Endometrial microvascular endothelial cells (primary cell): ENCODE measurements around the gene PRDX5. TPM values are rescaled to one million over a fixed set of nuclear protein-coding genes. Genes with fewer than 3 reads are reported as not detected.

Experiments used
- in situ Hi-C: cut with HindIII; loops from 2 replicates; pipeline ENCODE4 v1.10.0; 2017; ENCODE audit warnings: low sequenced_read_pairs, low pct_unique_long_range_greater_than_20kb; ENCODE audit errors: inconsistent ontology term
- total RNA-seq: library from RNA; depleted of rRNA; stranded (reverse); fragments of >200 nt; gene quantifications from one replicate; pipeline ENCODE4 v1.2.3, GENCODE V29; 2015; ENCODE audit errors: inconsistent ontology term

PRDX5 gene
- total RNA-seq, 1 donor from 2014 or later: 225 TPM

DNA sequence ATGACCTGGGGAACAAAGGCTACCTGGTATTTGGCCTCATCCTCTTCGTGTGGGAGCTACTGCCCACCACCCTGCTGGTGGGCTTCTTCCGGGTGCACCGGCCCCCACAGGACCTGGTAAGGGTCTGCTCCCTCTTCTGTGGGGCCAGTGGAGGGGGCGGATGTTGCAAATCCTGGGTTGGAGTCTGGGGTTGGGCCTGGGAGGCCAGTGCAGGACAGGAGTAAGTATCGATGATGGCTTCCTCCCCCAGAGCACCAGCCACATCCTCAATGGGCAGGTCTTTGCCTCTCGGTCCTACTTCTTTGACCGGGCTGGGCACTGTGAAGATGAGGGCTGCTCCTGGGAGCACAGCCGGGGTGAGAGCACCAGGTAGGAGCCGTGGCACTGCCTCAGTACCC is 29.6 kb upstream of the PRDX5 start:
- in situ Hi-C loops: no loop called here

DNA sequence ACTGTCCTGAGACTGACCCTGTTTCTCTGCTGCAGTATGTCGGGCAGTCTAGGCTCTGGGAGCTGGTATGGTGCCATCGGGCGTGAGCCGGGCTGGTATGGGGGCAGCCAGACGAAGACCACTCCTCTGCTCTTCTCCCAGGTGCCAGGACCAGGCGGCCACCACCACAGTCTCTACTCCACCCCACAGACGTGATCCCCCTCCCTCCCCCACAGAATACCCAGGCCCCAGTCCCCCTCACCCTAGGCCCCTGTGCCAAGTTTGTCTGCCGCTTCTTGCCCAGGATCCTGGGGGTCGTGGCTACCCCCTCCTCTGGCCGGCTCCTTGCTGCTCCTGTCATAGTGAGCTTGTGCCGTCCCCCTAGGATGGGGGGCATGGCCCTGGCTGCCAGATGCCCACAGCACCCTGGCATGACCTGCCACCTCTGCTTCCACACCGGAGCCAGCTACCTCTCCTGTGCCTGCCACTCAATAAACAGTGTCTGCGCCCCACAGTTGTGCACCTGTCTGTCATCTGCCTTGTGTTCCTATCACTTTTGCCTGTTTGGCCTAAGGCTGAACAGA is 28.8 kb upstream of the PRDX5 start:
- in situ Hi-C loops: no loop called here

DNA sequence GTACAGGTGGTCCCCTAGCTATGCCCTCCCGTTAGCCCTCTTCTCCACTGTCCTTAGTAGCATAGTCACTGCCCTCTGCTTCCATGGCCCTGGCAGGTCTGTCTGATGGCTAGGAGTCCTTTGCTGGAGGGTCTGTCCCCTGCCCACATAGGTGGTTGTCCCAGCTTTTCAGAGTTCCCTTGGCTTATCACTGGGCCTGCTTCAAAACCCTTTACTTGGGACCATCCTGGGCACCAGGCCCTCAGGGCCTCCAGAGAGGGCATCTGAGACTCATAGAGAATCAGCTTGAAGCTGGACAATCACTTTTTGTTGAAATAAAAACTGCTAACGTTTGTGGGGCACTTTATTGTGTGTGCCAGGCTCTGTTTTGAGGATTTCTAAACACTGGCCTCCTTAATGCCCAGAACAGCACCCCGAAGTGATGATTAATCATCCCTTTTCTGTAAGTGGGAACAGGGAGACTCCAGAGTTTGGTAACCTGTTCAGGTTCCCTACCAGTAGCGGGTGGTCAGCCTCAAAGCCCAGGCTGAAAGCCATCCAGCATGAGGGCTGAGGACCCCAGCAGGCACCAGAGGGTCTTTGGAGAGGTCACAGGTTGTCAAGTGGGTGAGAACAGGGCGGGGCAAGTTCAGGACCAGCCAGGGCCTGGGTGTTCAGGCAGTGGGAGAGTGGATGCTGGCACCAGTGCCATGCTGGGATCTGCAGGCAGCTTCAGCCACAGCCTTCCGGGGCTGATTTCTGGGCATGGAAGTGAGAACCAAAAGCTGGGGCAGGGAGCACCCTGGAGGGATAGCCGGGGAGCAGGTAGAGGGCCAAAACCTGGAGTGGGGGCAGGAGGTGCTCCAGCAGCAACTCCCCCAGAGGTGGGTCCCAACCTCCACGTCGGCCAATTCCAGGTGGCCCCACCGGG is 27.3 kb upstream of the PRDX5 start:
- in situ Hi-C loops: no loop called here

DNA sequence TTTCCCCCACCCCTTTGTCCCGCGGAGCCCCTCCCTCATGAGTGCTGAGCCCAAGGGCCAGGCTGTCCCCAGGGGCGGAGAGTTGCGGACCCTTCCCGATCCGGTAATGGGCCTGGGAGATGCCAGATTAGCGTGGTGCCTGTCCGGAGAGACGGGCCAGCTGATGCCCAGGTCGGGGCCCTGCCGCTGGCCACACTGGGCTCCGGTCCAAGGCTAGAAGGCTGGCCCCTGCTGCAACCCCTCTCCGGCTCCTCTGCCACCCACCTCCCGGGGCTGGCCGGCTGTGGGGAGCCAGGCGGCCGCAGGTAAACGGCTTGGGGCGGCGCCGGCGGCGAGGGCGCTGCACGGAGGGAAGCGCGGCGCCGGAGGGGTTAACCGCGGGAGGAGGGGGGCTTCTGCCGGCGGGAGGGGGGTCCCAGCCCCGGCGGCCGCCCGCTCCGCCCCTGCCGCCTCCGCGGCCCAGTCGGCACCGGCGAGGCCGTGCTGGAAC is 26.6 kb upstream of the PRDX5 start, which contains the start of gene KCNK4:
Gene KCNK4, plus strand, starts transcription at position 41 of the 490 bp plus-strand sequence. CDS start 1,717 bp downstream, outside the sequence.
- in situ Hi-C loops: no loop called here

DNA sequence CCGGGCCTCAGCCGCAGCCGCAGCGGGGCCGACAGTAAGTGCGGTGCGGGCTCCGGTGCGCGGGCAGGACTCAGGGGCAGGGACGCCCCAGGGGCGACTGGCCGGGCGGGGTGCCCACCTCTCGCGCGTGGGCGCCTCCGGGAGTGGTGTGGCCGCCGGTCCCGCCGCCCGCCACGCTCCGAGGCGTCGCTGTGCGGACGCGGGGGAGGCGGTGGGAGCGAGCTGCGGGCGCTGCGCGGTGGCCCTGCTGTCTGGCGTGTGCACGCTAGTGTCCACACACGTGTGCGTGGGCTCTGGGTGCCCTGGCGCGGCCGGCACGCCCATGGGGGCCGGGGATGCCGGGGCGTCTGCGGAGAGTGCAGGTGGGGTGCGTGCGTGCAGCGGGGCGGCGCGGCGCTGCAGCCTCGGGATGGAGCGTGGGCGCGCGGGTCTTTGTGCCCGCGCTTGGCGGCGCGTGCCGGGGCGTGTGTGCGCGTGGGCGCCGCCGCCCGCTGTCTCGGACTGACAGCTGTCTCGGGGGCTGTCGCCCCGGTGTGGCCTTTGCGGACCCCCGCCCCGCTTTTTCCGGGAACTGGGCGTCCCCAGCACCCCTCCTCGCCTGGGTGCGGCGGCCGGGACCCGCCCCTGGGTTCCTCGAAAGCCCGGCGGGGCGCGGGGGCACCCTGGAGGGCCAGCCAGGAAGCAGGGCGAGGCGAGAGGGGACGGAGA is 26.0 kb upstream of the PRDX5 start:
- in situ Hi-C loops: no loop called here

DNA sequence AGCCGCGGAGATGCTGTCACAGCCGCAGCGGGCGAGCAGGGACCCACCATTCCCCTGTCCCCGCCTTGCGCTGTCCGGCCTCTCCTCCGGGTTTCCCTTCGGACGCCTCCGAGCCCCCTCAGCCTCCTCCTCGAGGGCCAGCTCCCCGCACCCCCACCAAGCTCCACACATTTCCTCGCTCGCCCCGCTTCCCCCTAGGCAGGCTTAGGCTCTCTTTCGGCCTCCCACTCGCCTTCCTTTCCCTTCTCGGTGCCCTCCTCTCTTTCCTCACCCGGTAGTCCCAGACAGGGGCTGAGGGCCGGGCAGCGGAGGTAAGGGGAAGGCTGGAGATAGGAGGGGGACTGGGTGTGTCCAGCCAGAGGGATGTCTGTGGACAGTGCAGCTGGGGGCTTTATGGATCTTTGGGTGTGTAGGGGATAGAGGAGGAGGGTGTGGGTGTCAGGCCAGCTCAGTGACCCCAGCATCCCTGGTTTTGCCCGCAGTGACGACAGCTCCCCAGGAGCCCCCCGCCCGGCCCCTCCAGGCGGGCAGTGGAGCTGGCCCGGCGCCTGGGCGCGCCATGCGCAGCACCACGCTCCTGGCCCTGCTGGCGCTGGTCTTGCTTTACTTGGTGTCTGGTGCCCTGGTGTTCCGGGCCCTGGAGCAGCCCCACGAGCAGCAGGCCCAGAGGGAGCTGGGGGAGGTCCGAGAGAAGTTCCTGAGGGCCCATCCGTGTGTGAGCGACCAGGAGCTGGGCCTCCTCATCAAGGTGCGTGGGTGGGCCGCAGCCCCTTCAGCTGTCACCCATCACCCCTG is 25.3 kb upstream of the PRDX5 start:
- in situ Hi-C loops: no loop called here

DNA sequence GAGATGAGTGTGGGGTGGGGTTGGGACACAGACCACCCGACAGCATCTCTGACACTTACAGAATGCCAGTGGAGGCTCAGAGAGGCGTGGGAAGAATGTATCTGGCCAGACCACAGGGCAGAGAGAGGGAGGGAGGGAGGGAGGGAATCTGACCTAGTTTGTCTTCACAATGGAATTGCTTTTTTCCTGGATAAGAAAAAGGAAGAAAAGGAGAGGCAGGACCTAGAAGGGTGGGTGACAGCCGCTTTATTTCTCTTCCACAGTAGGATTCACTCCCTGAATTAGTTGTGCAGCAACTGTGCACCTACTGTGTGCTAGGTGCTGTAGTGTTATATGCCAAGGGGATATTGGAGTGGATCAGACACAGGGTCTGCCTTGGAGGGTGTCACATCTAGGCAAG is 23.1 kb upstream of the PRDX5 start:
- in situ Hi-C loops: no loop called here

DNA sequence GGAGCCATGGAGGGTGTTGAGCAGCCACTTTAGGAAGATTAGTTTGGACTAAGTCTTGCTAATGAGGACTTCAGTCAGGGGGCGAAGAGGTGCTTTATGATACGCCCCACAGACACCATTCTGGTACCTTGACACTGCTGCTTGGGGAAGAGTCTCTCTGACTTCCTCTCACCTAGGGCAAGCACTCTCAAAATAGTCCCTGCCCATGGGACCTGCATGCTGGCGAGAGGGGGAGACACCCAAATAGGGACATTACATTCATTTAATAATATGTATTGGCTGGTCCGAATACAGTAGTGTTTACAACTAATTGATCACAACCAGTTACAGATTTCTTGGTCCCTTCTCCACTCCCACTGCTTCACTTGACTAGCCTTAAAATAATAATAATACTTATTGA is 22.2 kb upstream of the PRDX5 start:
- in situ Hi-C loops: no loop called here

DNA sequence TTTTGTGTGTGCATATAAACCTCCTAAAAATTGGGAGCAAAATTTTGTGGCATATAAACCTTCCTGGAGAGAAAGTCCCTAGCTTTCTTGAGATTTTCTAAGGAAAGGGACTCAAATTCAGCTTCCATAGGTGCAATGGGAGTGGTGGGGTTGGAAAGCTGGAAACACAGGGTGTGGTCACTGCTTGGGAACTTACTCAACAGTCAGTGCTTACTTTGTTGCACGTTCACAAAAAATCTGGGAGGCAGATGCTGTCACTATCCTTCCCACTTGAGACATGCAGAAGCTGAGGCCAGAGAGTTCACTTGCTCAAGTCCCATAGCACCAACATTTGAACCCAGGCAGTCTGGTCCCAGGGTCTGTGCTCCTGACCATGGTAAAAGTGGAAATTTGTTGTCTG is 21.7 kb upstream of the PRDX5 start:
- in situ Hi-C loops: no loop called here

- in situ Hi-C loops: no loop called here
Observed at GRCh38 chr11:64296830-64297698, 20.9 kb upstream of the PRDX5 start.

GRCh38 chr11:64297699-64298358 is 20.1 kb upstream of the PRDX5 start:
- in situ Hi-C loops: no loop called here

DNA sequence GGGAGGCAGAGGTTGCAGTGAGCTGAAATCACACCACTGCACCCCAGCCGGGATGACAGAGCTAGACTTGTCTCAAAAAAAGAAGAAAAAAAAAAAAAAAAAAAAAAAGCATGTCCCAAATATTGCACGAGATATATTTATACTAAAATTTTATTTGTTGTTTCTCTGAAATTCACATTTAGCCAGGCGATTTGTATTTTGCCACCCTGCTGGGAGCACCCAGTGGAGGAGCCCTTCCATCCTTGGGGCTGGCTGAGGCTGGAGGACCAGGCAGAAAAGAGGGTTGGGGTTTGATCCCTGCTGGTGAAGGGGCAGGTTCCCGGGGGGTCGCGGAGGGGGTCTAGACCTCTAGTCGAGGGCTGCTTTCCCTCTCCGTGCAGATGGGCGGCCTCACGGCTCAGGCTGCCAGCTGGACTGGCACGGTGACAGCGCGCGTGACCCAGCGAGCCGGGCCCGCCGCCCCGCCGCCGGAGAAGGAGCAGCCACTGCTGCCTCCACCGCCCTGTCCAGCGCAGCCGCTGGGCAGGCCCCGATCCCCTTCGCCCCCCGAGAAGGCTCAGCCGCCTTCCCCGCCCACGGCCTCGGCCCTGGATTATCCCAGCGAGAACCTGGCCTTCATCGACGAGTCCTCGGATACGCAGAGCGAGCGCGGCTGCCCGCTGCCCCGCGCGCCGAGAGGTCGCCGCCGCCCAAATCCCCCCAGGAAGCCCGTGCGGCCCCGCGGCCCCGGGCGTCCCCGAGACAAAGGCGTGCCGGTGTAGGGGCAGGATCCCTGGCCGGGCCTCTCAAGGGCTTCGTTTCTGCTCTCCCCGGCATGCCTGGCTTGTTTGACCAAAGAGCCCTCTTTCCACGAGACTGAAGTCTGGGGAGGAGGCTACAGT is 18.7 kb upstream of the PRDX5 start:
- in situ Hi-C loops: no loop called here

DNA sequence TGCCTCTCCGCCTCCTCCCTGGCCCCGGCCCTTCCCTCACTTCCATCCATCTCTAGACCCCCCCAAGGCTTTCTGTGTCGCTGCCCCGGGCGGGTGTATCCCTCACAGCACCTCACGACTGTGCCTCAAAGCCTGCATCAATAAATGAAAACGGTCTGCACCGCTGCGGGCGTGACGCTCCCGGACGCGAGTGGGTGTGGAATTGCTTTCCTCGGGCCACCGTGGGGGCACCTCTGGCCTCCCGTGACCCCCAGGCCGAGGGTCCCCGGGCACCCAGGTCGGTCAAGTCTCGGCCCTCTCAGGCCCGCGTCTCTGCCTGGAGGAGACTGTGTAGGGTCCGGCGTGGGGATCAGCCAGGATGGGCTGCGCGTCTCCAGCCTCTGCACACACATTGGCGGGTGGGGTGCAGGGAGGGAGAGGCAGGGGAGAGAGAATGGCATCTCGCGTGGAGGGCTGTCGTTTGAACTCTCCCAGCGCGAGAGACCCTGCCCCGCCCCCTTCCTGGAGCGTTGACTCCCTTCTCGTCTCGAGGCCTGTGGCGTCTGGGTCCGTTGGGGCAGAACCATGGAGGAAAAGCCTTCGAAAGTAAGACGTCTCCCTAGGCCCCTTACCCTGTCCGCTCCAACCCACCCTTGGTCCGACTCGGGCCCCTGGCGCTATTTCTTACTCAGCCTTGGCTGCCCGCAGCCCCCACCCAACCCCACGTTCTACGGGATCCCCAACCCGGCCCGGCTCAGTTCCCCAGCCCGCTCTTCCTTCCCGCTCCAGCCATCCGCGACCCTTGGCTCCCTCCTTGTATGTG is 17.9 kb upstream of the PRDX5 start, which contains the start of gene CATSPERZ:
Gene CATSPERZ, plus strand, starts transcription at position 512 of the 802 bp plus-strand sequence. Its CDS starts 53 bp downstream, at position 565.
- in situ Hi-C loops: no loop called here

GRCh38 chr11:64303109-64304031 is 14.6 kb upstream of the PRDX5 start:
- in situ Hi-C loops: no loop called here

DNA sequence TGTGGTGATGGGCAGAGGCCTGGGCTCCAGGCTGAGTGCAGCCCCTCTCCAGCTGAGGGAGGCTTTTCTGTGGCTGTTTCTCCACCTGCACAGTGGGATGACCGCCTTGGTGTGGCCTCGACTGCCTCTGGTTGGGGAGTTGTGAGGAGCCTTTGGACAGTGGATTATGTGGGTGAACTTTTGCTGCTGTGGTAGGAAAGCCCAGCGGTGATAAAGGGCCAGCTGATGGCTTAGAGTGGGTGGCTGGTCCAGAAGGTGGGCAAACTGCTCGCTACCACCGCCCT is 13.9 kb upstream of the PRDX5 start:
- in situ Hi-C loops: no loop called here
